ENCODE data around the gene GRIP2.
"Not testable (repeated sequence)": the region's sequence is repeated elsewhere in the genome, so short reads cannot be mapped to it uniquely, and the experiment has no call there.

GRIP2 gene

GRCh38 chr3:14520967-14521366 lies 19.2 kb downstream of the GRIP2 start:
- DNase-seq (ENCODE audit: low spot score): no peak

GRCh38 chr3:14520149-14520548 lies 20.0 kb downstream of the GRIP2 start:
- DNase-seq (ENCODE audit: low spot score): no peak

- DNase-seq (ENCODE audit: low spot score): no peak
Measured at GRCh38 chr3:14519406-14519805, 20.7 kb downstream of the GRIP2 start.

DNA sequence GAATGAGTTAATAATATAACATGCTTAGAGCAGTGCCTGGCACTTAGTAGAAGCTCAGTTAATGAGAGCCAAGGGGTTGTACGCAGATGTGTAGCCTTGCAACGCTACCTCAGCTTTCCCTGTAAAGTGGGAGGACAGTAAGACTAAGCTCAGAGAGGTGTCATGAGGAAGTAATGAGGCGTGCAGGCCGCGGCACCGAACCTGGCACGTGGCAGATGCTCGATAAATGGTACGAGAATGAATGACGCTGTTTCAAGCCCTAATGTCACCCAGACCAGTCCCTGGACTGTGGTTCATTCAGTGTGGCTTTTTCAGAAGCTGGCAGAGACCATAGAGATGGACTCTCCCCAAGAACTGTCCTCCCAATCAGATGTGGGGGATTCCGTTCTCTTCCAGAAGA lies 21.2 kb downstream of the GRIP2 start:
- no peak for DNase-seq (ENCODE audit: low spot score)

GRCh38 chr3:14518432-14518802 lies 21.7 kb downstream of the GRIP2 start:
- no peak for DNase-seq (ENCODE audit: low spot score)

GRCh38 chr3:14517601-14518431 lies 22.3 kb downstream of the GRIP2 start:
- DNase-seq (ENCODE audit: low spot score): no peak

- no peak for DNase-seq (ENCODE audit: low spot score)
Measured at GRCh38 chr3:14516738-14517345, 23.3 kb downstream of the GRIP2 start.

- DNase-seq (ENCODE audit: low spot score): not testable (repeated sequence)
Measured at GRCh38 chr3:14515526-14515925, 24.6 kb downstream of the GRIP2 start.

- DNase-seq (ENCODE audit: low spot score): no peak
Measured at GRCh38 chr3:14514323-14514720, 25.8 kb downstream of the GRIP2 start.

GRCh38 chr3:14513566-14514322 lies 26.4 kb downstream of the GRIP2 start:
- DNase-seq (ENCODE audit: low spot score): no peak

GRCh38 chr3:14512942-14513327 lies 27.2 kb downstream of the GRIP2 start:
- DNase-seq (ENCODE audit: low spot score): no peak

DNA sequence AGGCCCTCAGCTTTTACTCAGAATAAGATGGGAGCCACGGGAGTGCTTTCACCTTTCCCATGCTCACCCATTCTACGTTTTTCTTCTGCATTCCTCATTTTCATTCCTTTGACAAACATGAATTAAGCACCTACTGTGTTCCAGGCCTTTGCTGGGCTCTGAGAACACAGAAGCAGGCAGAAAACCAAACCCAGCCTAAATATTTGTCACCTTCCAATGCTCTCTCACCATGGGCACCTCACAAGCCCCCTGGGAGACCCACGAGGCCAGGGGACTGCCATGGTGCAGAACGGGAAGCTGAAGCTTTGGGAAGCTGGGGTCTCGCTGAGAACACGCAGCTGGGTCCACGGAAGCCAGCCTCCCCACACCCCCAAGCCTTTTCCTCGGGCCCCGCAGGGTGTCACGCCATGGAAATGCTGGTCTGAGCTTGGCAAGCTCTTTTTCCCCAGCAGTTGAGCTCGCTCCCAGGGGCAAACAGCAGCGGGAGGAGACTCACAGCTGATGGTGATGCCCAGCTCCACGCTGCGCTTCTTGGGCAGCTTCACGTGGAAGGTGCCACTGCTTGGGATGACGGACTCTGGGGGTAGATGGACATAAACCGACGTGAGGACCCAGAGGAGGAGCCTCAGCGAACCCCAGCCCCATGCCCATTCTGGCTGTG lies 27.7 kb downstream of the GRIP2 start:
- no peak for DNase-seq (ENCODE audit: low spot score)

GRCh38 chr3:14511623-14512280 lies 28.4 kb downstream of the GRIP2 start:
- no peak for DNase-seq (ENCODE audit: low spot score)

GRCh38 chr3:14510838-14511622 lies 29.1 kb downstream of the GRIP2 start:
- DNase-seq (ENCODE audit: low spot score): no peak

DNA sequence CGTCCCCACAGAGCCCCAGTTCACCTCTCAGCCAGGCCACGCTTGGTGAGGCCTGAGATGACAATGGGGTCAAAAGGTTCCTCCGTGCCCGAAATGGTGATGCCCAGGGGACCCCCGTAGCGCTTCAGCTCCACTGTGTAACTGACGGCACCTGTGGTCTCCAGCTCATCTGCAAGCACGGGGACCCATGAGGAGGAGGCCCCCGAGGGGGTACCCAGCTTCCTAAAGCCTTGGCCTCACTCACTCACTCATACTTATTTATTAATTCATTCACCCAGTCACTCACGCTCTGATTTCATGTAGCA lies 30.4 kb downstream of the GRIP2 start:
- DNase-seq (ENCODE audit: low spot score): no peak

- peak; percentile 5 for DNase-seq (ENCODE audit: low spot score)
Measured at GRCh38 chr3:14508966-14509795, 31.0 kb downstream of the GRIP2 start.

DNA sequence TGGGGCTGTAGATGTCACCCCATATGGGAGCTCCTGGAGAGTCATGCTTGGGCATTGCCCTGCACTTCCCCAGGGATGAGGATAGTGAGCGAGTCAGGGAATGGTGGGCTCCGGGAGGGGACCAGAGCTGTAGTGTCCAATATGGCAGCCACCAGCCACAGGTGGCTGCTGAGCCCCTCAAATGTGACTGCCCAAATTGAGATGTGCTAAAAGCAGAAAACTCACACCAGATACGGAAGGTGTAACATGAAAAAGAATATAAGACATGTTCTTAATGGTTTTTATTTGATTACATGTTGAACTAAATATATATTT lies 31.7 kb downstream of the GRIP2 start:
- DNase-seq (ENCODE audit: low spot score): no peak

DNA sequence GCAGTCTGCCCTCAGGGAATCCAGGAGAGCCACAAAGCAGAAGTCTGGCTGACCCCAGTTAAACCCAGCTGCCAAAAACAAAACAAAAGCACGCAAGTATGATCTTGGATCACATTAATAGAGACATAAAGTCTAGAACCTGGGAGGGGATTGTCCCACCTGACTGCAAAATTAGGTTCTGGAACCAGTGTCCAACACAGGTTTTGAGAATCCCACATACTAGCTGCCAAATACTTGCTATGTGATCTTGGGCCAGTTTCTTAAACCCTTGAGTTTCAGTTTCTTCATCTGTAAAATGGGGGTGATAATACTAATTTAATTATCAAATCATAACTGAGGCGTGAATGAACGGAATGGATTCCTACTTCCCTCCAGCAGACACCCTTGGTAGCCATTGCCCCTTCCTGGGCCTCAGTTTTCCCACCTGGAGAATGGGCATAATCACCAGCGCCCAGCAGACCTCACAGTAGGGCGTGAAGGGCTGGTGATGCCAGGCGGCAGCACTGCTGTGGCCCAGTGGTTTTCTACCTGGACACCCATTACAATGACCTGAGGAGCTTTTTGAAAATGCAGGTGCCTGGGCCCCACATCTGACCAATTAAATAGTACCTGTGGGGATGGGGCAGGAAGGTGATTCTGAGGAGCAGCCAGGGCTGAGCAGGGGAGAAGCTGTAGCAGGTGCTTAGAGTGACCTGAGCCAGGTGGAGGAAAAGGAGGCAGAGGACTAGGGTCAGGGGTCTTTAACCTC lies 32.2 kb downstream of the GRIP2 start:
- DNase-seq (ENCODE audit: low spot score): no peak

DNA sequence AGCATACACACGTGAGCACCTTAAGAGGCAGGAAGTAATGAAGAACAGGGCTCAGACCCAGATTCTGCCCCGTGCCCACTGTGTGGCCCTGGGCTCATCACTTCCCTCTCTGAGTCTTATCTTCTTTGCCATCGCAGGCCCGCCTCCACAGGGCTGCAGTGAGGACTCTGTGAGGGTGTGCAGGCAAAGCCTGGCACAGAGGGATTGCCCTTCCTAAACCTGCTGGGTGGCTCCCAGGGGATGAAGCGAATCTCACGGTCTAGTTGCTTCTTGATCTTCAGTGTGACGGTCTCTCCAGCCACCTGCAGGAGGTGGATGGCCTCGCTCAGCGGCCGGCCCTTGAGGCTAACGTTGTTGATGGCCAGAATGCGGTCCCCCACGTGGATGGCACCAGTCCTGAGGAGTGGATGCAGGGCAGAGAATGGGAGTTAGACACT lies 32.8 kb downstream of the GRIP2 start:
- no peak for DNase-seq (ENCODE audit: low spot score)
